Measurements from ENCODE around the gene SLC22A23.

- TF ChIP-seq CTCF (conservative IDR thresholded peaks at IDR 0.05) = no peak
- TF ChIP-seq ZFX (IDR thresholded peaks at IDR 0.05) = no peak
Measured at GRCh38 chr6:3480009-3480408, 23.2 kb upstream of the SLC22A23 start.

Data from C4-2B (cell line).